ENCODE measurements around the gene MT1HL1. TPM values are rescaled to one million over a fixed set of nuclear protein-coding genes. Genes with fewer than 3 reads are reported as not detected.

The MT1HL1 gene
- total and polyA plus RNA-seq, 2 of the 8 experiments (the other 6 are each of a cell fraction or from before 2014, with no cell fraction given) = not detected

DNA sequence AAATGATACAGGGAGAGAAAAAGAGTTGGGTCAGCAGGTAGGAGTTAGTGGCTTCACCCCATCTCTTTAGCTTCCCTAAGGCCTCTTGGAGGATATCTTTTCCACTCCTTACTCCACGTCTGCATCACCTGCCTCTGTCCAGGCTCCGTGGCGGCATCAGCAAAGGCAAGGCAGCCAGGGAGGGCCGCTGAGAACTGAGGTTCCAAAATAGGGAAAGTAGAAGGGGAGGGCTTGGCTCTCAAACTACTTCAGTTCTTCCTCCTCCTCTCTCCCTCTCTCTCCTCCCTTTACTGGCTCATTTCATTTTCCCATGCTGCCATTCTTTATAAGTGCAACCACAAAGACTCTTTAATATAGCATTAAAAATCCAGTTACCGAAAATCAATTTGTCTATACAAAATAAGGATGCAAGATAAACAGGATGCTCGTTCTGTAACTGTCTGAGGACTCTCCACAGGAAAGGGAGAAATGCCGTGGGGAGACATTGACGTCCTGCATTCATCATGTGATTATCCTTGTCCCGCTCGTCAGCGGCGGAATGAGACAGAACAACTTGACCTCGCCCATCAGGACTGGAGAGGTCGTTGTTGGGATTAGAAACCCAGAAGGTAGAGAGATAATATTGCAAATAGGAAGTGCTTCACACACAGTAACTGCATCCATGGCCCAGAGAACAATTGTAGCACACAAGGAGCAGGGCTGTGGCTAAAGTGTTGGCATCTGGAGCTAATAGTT, 3.1 kb upstream of the MT1HL1 start:
- Histone ChIP-seq H2BK120ac (replicated peaks; ENCODE audit: low read depth, low read length) (no peak overlapping the region), H3K4ac (replicated peaks; ENCODE audit: insufficient read length, low read depth, low read length) (peak overlapping the region; percentile 19), H4K8ac (ENCODE audit: extremely low read depth, insufficient read depth, low read length) (no peak overlapping the region; the same call in 1 of the 2 replicates), H3K18ac (ENCODE audit: extremely low read depth, low read length) (no peak overlapping the region), H2BK20ac (ENCODE audit: low read length) (no peak overlapping the region), H3K56ac (replicated peaks; ENCODE audit: insufficient read length, low read depth, low read length) (no peak overlapping the region), H3K23me2 (ENCODE audit: low read depth, low read length) (0 out of 2 replicates have a peak, but pooled peaks cover 2% of the 10 kb centered on the region), H3K9ac (replicated peaks in 1 of 4; ENCODE audit: extremely low read depth in 1 of 4, low read depth in 3 of 4, low read length in 3 of 4) (no peak overlapping the region), H4K5ac (ENCODE audit: insufficient read length, low read depth, low read length) (no peak overlapping the region), H2BK5ac (ENCODE audit: low read depth, low read length) (no peak overlapping the region), H3K27ac (ENCODE audit: low read depth, low read length) (no peak overlapping the region), H3K9me3 (ENCODE audit: insufficient read depth in 2 of 2, low read depth in 1 of 2, low read length in 1 of 2) (no peaks in the 10 kb centered on the region; a peak in 1 of 4 replicates), H3K27me3 (replicated peaks in 1 of 4; ENCODE audit: control insufficient read depth in 3 of 4, extremely low read depth in 1 of 4, insufficient read depth in 3 of 4, low read length in 3 of 4) (no peaks in the 10 kb centered on the region), H4K91ac (replicated peaks; ENCODE audit: insufficient read length, low read length) (no peak overlapping the region), H3K79me1 (ENCODE audit: low read depth, low read length) (no peaks in the 10 kb centered on the region), H2BK12ac (ENCODE audit: low read depth, low read length) (no peak overlapping the region), H2BK15ac (ENCODE audit: low read length) (no peak overlapping the region), H3K14ac (ENCODE audit: insufficient read length) (no peak overlapping the region), H3K4me3 (ENCODE audit: extremely low read depth in 1 of 4, insufficient read depth in 2 of 4, low read depth in 3 of 4, low read length in 4 of 4) (no peak overlapping the region), H3K36me3 (ENCODE audit: control insufficient read depth in 2 of 4, insufficient read depth in 4 of 4, low read length in 3 of 4) (no peaks in the 10 kb centered on the region), H4K20me1 (replicated peaks in 1 of 2; ENCODE audit: control insufficient read depth in 1 of 2, insufficient read depth in 2 of 2, low read length in 2 of 2) (no peaks in the 10 kb centered on the region), H2AK5ac (ENCODE audit: low read depth, low read length) (no peak overlapping the region), H3K23ac (ENCODE audit: insufficient read length) (no peak overlapping the region), H3K79me2 (ENCODE audit: control insufficient read depth in 1 of 2, insufficient read depth in 2 of 2, low read length in 2 of 2) (no peaks in the 10 kb centered on the region), H2AFZ (ENCODE audit: low read length) (no peak overlapping the region; the same call in 1 of the 2 replicates), H3K4me2 (ENCODE audit: insufficient read depth in 1 of 2, low read depth in 2 of 2, low read length in 2 of 2) (no peak overlapping the region), H3K4me1 (replicated peaks in 1 of 4; ENCODE audit: control insufficient read depth in 3 of 4, insufficient read depth in 4 of 4, low read length in 3 of 4) (peaks cover 0 to 7% (median 6%) of the 10 kb centered on the region in 4 experiments; a peak in 3 of 7 replicates)
- ChIA-PET POLR2A (ENCODE audit: partially characterized antibody) (no interaction called here), CTCF (ENCODE audit: partially characterized antibody) (interaction anchor here (0.6 to 1.0 kb wide), 2 partner anchors 21 to 26 kb away, joined by 3 read pairs; no protein-coding TSS in a partner anchor)
- FAIRE-seq (no peak), DNase-seq (ENCODE audit: low read depth in 1 of 2, low spot score in 2 of 2) (no peak)
- 91% methylated on average over 14 of the region's 14 CpGs; no CpG with 5 or more reads in 1 of the 2 experiments for WGBS, 2 experiments (ENCODE audit: extremely low coverage in 1 of 2, insufficient coverage in 1 of 2, insufficient read length in 1 of 2, insufficient replicate concordance in 2 of 2, low coverage in 1 of 2, low lambda C conversion rate in 2 of 2, missing lambda C conversion rate in 1 of 2)
- TF ChIP-seq EGR1 (IDR thresholded peaks at IDR 0.05; ENCODE audit: borderline replicate concordance, low read depth, low read length) = no peak
- TF ChIP-seq SIN3A (conservative IDR thresholded peaks at IDR 0.05 in 1 of 2, IDR thresholded peaks at IDR 0.05 in 1 of 2; ENCODE audit: low read depth in 1 of 2, low read length in 2 of 2) = no peak
- TF ChIP-seq TEAD4 (IDR thresholded peaks at IDR 0.05; ENCODE audit: low read depth, low read length) = no peak
- TF ChIP-seq KDM4A (IDR thresholded peaks at IDR 0.05; ENCODE audit: low read depth, low read length, severe bottlenecking) = no peak
- no peak for TF ChIP-seq CTBP2 (IDR thresholded peaks at IDR 0.05; ENCODE audit: borderline replicate concordance, insufficient read depth, insufficient read length, low read length)
- TF ChIP-seq TAF1 (IDR thresholded peaks at IDR 0.05; ENCODE audit: low read depth, low read length) = no peak
- TF ChIP-seq ASH2L (IDR thresholded peaks at IDR 0.05; ENCODE audit: low read length) = no peak
- TF ChIP-seq CEBPB (IDR thresholded peaks at IDR 0.05; ENCODE audit: low read depth, low read length) = no peak
- no peak for TF ChIP-seq POU5F1 (IDR thresholded peaks at IDR 0.05; ENCODE audit: low read depth, low read length)
- TF ChIP-seq RBBP5 (IDR thresholded peaks at IDR 0.05; ENCODE audit: borderline replicate concordance, low read depth, low read length) = no peak
- TF ChIP-seq CHD1 (IDR thresholded peaks at IDR 0.05; ENCODE audit: low read depth, low read length) = no peak
- no peak for TF ChIP-seq SP1 (IDR thresholded peaks at IDR 0.05; ENCODE audit: low read depth, low read length)
- no peak for TF ChIP-seq SRF (IDR thresholded peaks at IDR 0.05; ENCODE audit: low read depth, low read length)
- TF ChIP-seq TBP (IDR thresholded peaks at IDR 0.05; ENCODE audit: low read depth, low read length) = no peak
